CD8-positive, alpha-beta memory T cell (primary cell): ENCODE measurements around the gene IGFBP5. TPM values are rescaled to one million over a fixed set of nuclear protein-coding genes. Genes with fewer than 3 reads are reported as not detected.
A peak's percentile ranks its signal among the peaks of the same experiment; 100 is the strongest.

Experiments
- CTCF ChIA-PET: fragments of 350-600 bp; sonication (Branson Sonifier 250); formaldehyde crosslinking; loops from one replicate; lab custom pipeline; 2021; ENCODE audit warnings: antibody characterized with exemption; lab: Charles Lee
- POLR2A ChIA-PET: fragments of 350-600 bp; sonication (Branson Sonifier 250); formaldehyde crosslinking; loops from one replicate; lab custom pipeline; 2021; ENCODE audit warnings: antibody characterized with exemption; lab: Charles Lee
- DNase-seq, 5 donors: peaks; one replicate each; pipeline versions ENCODE4 v3.0.0 to v3.0.0-alpha.2; 2020 to 2022; ENCODE audit warnings: mixed read lengths in 1 of 5
- H3K27ac ChIP-seq: one replicate; pipeline ENCODE4 v1.7.0; 2013; ENCODE audit warnings: low read depth, mild to moderate bottlenecking, low read length, moderate library complexity
- H3K27me3 ChIP-seq: 2 replicates; pipeline ENCODE4 v1.7.0; 2013; ENCODE audit warnings: low read length, mild to moderate bottlenecking; ENCODE audit not compliant: insufficient read depth, poor library complexity, severe bottlenecking
- H3K36me3 ChIP-seq: 2 replicates; pipeline ENCODE4 v1.7.0; 2013; ENCODE audit warnings: mild to moderate bottlenecking, low read length, moderate library complexity; ENCODE audit not compliant: insufficient read depth
- H3K4me1 ChIP-seq: 2 replicates; pipeline ENCODE4 v1.7.0; 2013; ENCODE audit warnings: mild to moderate bottlenecking, low read length, moderate library complexity; ENCODE audit not compliant: insufficient read depth
- H3K4me3 ChIP-seq: 2 replicates; pipeline ENCODE4 v1.7.0; 2013; ENCODE audit warnings: mild to moderate bottlenecking, low read length
- H3K9me3 ChIP-seq: 2 replicates; pipeline ENCODE4 v1.7.0; 2013; ENCODE audit warnings: mild to moderate bottlenecking, low read length
- H3K27ac Mint-ChIP-seq, 8 donors: one replicate each; pipeline ENCODE4 v1.8.0; 2020 to 2021; ENCODE audit warnings: mixed read lengths in 8 of 8, mild to moderate bottlenecking in 6 of 8, inconsistent platforms in 3 of 8, moderate library complexity in 3 of 8
- H3K27me3 Mint-ChIP-seq, 2 donors: one replicate each; pipeline ENCODE4 v1.8.0; 2020 to 2021; ENCODE audit warnings: mixed read lengths in 2 of 2, mild to moderate bottlenecking in 1 of 2, moderate library complexity in 1 of 2
- H3K36me3 Mint-ChIP-seq, 3 donors: one replicate each; pipeline ENCODE4 v1.8.0; 2020 to 2021; ENCODE audit warnings: mixed read lengths in 3 of 3, inconsistent platforms in 1 of 3, mild to moderate bottlenecking in 1 of 3
- H3K4me1 Mint-ChIP-seq, 3 donors: one replicate each; pipeline ENCODE4 v1.8.0; 2020 to 2021; ENCODE audit warnings: mixed read lengths in 3 of 3, inconsistent platforms in 1 of 3, mild to moderate bottlenecking in 1 of 3
- H3K4me3 Mint-ChIP-seq, 7 donors: one replicate each; pipeline ENCODE4 v1.8.0; 2020 to 2021; ENCODE audit warnings: mixed read lengths in 7 of 7, mild to moderate bottlenecking in 6 of 7, moderate library complexity in 4 of 7, inconsistent platforms in 2 of 7
- H3K9me3 Mint-ChIP-seq, 5 donors: one replicate each; pipeline ENCODE4 v1.8.0; 2020 to 2022; ENCODE audit warnings: mixed read lengths in 5 of 5, mild to moderate bottlenecking in 3 of 5, moderate library complexity in 2 of 5, inconsistent platforms in 1 of 5
- polyA plus RNA-seq: library from polyadenylated mRNA; unstranded; fragments of 300-500 nt; fragmentation: Illumina TruSeq; gene quantifications from one replicate; pipeline ENCODE4 v1.2.3, GENCODE V29; 2021
- total RNA-seq, 2 experiments: library from RNA; stranded (reverse); gene quantifications; one replicate each; pipeline ENCODE4 v1.2.3, GENCODE V29; 2021

IGFBP5 gene
- total and polyA plus RNA-seq, 3 experiments from 2014 or later, result not detected

DNA sequence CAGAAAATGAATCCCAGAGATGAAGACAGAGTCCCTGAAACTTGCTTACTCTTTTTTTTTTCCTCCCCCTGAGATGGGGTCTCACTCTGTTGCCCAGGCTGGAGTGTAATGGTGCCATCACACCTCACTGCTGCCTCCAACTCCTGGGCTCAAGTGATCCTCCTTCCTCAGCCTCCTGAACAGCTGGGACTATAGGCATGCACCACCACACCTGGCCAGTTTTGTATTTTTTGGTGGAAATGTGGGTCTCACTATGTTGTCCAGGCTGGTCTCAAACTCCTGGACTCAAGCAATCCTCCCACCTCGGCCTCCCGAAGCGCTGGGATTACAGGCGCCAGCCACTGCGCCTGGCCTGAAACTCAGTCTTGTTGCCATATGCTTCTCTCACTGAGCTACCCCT lies 34.3 kb downstream of the IGFBP5 start:
- peak in 1 of 5 donors; percentile 5 for DNase-seq
- Mint-ChIP-seq H3K36me3 (no peaks in the 10 kb centered on the region), H3K4me1 (no peaks in the 10 kb centered on the region), H3K27ac (no peak overlapping the region), H3K4me3 (no peak overlapping the region), H3K27me3 (peaks cover 6 to 8% of the 10 kb centered on the region in 2 donors), H3K9me3 (no peaks in the 10 kb centered on the region)
- ChIA-PET POLR2A (no interaction called here), CTCF (interaction anchor here (0.6 kb wide), 1 partner anchor 258 kb away, joined by 3 read pairs; no protein-coding TSS in a partner anchor)
- Histone ChIP-seq H3K27me3 (no peaks in the 10 kb centered on the region), H3K4me3 (no peak overlapping the region), H3K27ac (no peak overlapping the region), H3K36me3 (no peaks in the 10 kb centered on the region), H3K4me1 (no peaks in the 10 kb centered on the region), H3K9me3 (no peaks in the 10 kb centered on the region)

DNA sequence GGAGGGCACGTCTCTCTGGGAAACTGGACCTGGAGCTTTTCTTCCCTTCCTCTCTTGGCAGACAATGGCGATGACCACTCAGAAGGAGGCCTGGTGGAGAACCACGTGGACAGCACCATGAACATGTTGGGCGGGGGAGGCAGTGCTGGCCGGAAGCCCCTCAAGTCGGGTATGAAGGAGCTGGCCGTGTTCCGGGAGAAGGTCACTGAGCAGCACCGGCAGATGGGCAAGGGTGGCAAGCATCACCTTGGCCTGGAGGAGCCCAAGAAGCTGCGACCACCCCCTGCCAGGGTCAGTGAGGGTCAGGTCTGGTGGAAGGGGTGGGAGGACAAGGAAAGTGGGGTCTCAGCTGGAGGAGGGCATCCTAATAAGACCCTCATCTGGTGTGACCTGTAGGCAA lies 34.9 kb downstream of the IGFBP5 start:
- Mint-ChIP-seq H3K4me1 (no peaks in the 10 kb centered on the region), H3K4me3 (no peak overlapping the region), H3K27me3 (peaks cover 6 to 8% of the 10 kb centered on the region in 2 donors), H3K27ac (no peak overlapping the region), H3K9me3 (no peaks in the 10 kb centered on the region), H3K36me3 (no peaks in the 10 kb centered on the region)
- Histone ChIP-seq H3K4me3 (no peak overlapping the region), H3K36me3 (no peaks in the 10 kb centered on the region), H3K27ac (no peak overlapping the region), H3K9me3 (no peaks in the 10 kb centered on the region), H3K4me1 (no peaks in the 10 kb centered on the region), H3K27me3 (no peaks in the 10 kb centered on the region)
- ChIA-PET CTCF (no interaction called here), POLR2A (no interaction called here)
- DNase-seq, result peak in 1 of 5 donors; percentile 17

DNA sequence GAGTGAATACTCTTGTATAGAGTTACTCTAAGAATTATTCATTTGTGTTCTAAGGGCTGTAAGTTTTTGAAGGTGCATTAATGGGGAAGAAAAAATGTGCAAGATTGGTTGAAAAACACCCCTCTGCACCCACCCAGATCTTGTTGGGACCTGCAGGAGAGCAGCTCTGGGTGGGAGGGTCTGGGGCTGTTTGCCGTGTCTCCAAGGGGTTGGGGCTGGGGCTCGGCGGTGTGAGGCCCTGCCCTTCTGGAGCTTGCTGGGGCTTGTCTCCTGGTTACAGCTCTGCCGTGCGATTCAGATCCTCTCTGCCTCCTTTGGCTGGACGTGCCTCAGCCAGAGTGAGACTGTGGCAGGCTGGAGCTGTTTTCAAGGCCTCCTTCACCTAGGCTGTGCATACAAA lies 36.1 kb downstream of the IGFBP5 start:
- H3K27me3 Mint-ChIP-seq, result peaks cover 6 to 8% of the 10 kb centered on the region in 2 donors

DNA sequence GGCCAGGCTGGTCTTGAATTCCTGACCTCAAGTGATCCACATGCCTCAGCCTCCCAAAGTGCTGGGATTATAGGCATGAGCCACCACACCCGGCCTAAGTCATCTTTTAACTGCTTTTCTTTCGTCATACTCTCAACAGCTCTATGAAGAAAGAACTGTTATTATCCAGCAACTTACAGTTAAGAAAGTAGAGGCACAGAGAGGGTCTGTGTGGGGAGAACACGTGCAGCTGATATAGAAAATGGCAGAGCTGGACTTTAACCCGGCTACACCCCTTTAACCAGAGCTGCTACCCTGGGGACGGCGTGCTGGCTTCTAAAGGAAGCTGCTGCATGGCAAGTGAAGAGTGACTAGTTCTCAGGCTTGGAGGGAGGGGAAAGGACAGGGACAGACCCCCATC lies 36.6 kb downstream of the IGFBP5 start:
- Mint-ChIP-seq H3K4me1 (no peaks in the 10 kb centered on the region), H3K36me3 (no peaks in the 10 kb centered on the region), H3K4me3 (no peak overlapping the region), H3K27ac (no peak overlapping the region), H3K27me3 (peaks cover 6 to 8% of the 10 kb centered on the region in 2 donors), H3K9me3 (no peaks in the 10 kb centered on the region)
- Histone ChIP-seq H3K27me3 (no peaks in the 10 kb centered on the region), H3K36me3 (no peaks in the 10 kb centered on the region), H3K27ac (no peak overlapping the region), H3K4me1 (no peaks in the 10 kb centered on the region), H3K4me3 (no peak overlapping the region), H3K9me3 (no peaks in the 10 kb centered on the region)
- POLR2A ChIA-PET, result no interaction called here
- peak in 1 of 5 donors; percentile 2 for DNase-seq
- CTCF ChIA-PET, result no interaction called here

More for the DNA sequence above, 36.1 kb downstream of the IGFBP5 start:
- no peak overlapping the region for H3K4me3 Mint-ChIP-seq
- ChIA-PET CTCF (interaction anchor here (0.6 kb wide), 1 partner anchor 716 kb away, joined by 4 read pairs; no protein-coding TSS in a partner anchor), POLR2A (no interaction called here)
- no peaks in the 10 kb centered on the region for H3K27me3 ChIP-seq
- no peaks in the 10 kb centered on the region for H3K36me3 Mint-ChIP-seq
- peak in 1 of 5 donors; percentile 3 for DNase-seq
- no peak overlapping the region for H3K27ac ChIP-seq
- no peaks in the 10 kb centered on the region for H3K9me3 Mint-ChIP-seq
- H3K27ac Mint-ChIP-seq, result peak overlapping the region in 1 of 8 donors; percentile 27
- H3K4me1 ChIP-seq, result no peaks in the 10 kb centered on the region
- no peak overlapping the region for H3K4me3 ChIP-seq
- H3K9me3 ChIP-seq, result no peaks in the 10 kb centered on the region
- no peaks in the 10 kb centered on the region for H3K36me3 ChIP-seq
- H3K4me1 Mint-ChIP-seq, result no peaks in the 10 kb centered on the region

DNA sequence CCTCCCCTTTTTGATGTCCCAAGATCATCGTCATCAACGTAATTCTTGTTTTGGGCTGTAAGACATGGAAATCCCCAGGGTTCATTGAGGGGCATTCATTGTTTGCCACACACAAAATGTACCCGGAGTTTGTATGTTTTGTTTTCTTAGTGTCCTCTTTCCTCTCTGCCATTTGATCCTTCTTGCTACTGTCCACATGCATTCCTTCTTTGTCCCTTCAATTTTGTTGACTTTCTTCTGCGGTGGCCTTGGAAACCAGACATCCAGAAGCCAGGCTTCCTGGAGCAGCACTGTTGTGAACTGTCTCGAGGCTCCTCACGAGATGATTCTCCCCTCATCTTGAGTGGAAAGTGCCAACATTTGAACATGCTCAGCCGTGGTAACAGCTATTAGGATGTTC lies 37.4 kb downstream of the IGFBP5 start:
- H3K27ac Mint-ChIP-seq, result no peak overlapping the region
- Histone ChIP-seq H3K4me3 (no peak overlapping the region), H3K9me3 (no peaks in the 10 kb centered on the region), H3K27me3 (no peaks in the 10 kb centered on the region), H3K4me1 (no peaks in the 10 kb centered on the region), H3K36me3 (no peaks in the 10 kb centered on the region), H3K27ac (no peak overlapping the region)
- no peaks in the 10 kb centered on the region for H3K9me3 Mint-ChIP-seq
- POLR2A ChIA-PET, result no interaction called here
- peaks cover 7 to 9% of the 10 kb centered on the region in 2 donors for H3K27me3 Mint-ChIP-seq
- DNase-seq, result no peak
- H3K36me3 Mint-ChIP-seq, result no peaks in the 10 kb centered on the region
- no peak overlapping the region for H3K4me3 Mint-ChIP-seq
- H3K4me1 Mint-ChIP-seq, result no peaks in the 10 kb centered on the region
- CTCF ChIA-PET, result interaction anchor here (3.3 kb wide), 1 partner anchor 8 kb away, joined by 10 read pairs; no protein-coding TSS in a partner anchor

DNA sequence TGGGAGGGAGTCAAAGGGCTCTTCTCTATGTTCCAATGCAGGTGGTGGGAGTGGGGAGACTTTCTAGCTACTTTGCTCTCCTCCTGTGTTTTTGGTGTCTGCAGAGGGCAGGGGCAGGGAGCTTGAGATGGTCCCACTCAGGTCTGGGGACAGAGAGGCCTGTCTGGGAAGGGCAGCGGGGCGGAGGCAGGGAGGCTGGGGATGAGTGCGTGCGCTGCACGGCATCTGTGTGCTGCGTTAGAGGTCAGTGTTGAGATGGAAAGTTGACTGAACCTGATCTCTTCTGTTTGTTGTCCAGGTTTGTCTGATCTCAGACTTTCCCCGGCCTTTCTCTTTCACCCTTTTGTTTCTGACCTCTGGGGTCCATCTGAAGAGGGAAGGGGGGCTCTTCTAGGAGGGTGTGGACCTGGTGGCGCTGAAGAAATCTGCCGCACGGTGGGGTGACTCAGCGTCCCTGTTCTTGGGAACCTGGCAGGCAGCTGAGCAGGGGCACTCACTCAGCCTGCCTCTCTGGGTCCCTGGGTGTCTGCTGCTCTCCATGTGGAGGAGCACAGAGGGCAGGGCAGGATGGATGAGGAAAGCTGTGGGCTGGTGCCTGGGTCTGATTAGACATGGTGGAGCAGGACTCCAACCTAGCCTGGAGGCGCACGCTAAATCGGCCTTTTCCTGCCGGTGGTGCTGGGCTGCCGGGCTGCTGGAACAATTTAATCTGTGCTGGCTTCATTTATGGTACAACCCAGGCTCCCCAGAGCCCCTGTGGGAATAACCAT lies 38.1 kb downstream of the IGFBP5 start:
- Mint-ChIP-seq H3K4me1 (no peaks in the 10 kb centered on the region), H3K4me3 (no peak overlapping the region), H3K9me3 (no peaks in the 10 kb centered on the region), H3K27me3 (peaks cover 10 to 13% of the 10 kb centered on the region in 2 donors), H3K27ac (peak overlapping the region in 1 of 8 donors; percentile 93), H3K36me3 (no peaks in the 10 kb centered on the region)
- peak in 1 of 5 donors; percentile 25 for DNase-seq
- ChIA-PET CTCF (interaction anchor here (3.3 kb wide), 1 partner anchor 9 kb away, joined by 10 read pairs; no protein-coding TSS in a partner anchor), POLR2A (no interaction called here)
- H3K27me3 ChIP-seq, result no peaks in the 10 kb centered on the region
- no peak overlapping the region for H3K27ac ChIP-seq
- no peak overlapping the region for H3K4me3 ChIP-seq
- H3K4me1 ChIP-seq, result no peaks in the 10 kb centered on the region
- H3K36me3 ChIP-seq, result no peaks in the 10 kb centered on the region
- H3K9me3 ChIP-seq, result no peaks in the 10 kb centered on the region

GRCh38 chr2:216654528-216655052 lies 40.8 kb downstream of the IGFBP5 start:
- POLR2A ChIA-PET, result no interaction called here
- Mint-ChIP-seq H3K27ac (no peak overlapping the region), H3K4me3 (no peak overlapping the region), H3K36me3 (no peaks in the 10 kb centered on the region), H3K9me3 (no peaks in the 10 kb centered on the region), H3K4me1 (no peaks in the 10 kb centered on the region), H3K27me3 (peaks cover 11 to 23% of the 10 kb centered on the region in 2 donors)
- no peaks in the 10 kb centered on the region for H3K27me3 ChIP-seq
- H3K4me1 ChIP-seq, result no peaks in the 10 kb centered on the region
- no peak overlapping the region for H3K4me3 ChIP-seq
- DNase-seq, result no peak
- H3K9me3 ChIP-seq, result no peaks in the 10 kb centered on the region
- CTCF ChIA-PET, result interaction anchor here (3.3 kb wide), 1 partner anchor 11 kb away, joined by 10 read pairs; no protein-coding TSS in a partner anchor
- H3K36me3 ChIP-seq, result no peaks in the 10 kb centered on the region
- no peak overlapping the region for H3K27ac ChIP-seq

GRCh38 chr2:216653931-216654365 lies 41.4 kb downstream of the IGFBP5 start:
- Histone ChIP-seq H3K27ac (no peak overlapping the region), H3K36me3 (no peaks in the 10 kb centered on the region), H3K4me3 (no peak overlapping the region), H3K4me1 (no peaks in the 10 kb centered on the region), H3K27me3 (no peaks in the 10 kb centered on the region), H3K9me3 (no peaks in the 10 kb centered on the region)
- Mint-ChIP-seq H3K4me1 (no peaks in the 10 kb centered on the region), H3K27me3 (peaks cover 9 to 23% of the 10 kb centered on the region in 2 donors), H3K9me3 (no peaks in the 10 kb centered on the region), H3K4me3 (no peak overlapping the region), H3K36me3 (no peaks in the 10 kb centered on the region), H3K27ac (no peak overlapping the region)
- DNase-seq, result no peak
- ChIA-PET POLR2A (no interaction called here), CTCF (interaction anchor here (2.3 kb wide), 1 partner anchor 13 kb away, joined by 6 read pairs; no protein-coding TSS in a partner anchor)
